PFSK-1 (cell line): Measurements from ENCODE around the gene SF3A1.

ENCODE experiments used
- FOXP2 ChIP-seq: optimal IDR thresholded peaks from 2 replicates; pipeline ENCODE3; 2011; ENCODE audit warnings: borderline replicate concordance, control low read depth, inconsistent platforms; ENCODE audit not compliant: insufficient read depth; ENCODE audit errors: extremely low read length, extremely low read depth
- POLR2AphosphoS5 ChIP-seq: IDR thresholded peaks from 2 replicates; pipeline ENCODE4 v1.6.1; 2012; ENCODE audit warnings: low read depth, mild to moderate bottlenecking, control low read depth, low read length, moderate library complexity
- SIN3A ChIP-seq: IDR thresholded peaks from 2 replicates; pipeline ENCODE4 v1.6.1; 2012; ENCODE audit warnings: mild to moderate bottlenecking, low read length, moderate library complexity, borderline replicate concordance; ENCODE audit not compliant: insufficient read depth
- TAF1 ChIP-seq: IDR thresholded peaks from 2 replicates; pipeline ENCODE4 v1.6.1; 2012; ENCODE audit warnings: low read length, control low read depth, borderline replicate concordance; ENCODE audit not compliant: insufficient read depth
- TF ChIP-seq, protein P1 (sequence below), 2 experiments: IDR thresholded peaks; 2 replicates each; pipeline versions ENCODE4 v1.6.1 to v1.8.0; 2011 to 2012; ENCODE audit warnings: low read depth in 2 of 2, low read length in 2 of 2, control low read depth in 1 of 2, inconsistent platforms in 1 of 2, mild to moderate bottlenecking in 1 of 2, moderate library complexity in 1 of 2; ENCODE audit not compliant: insufficient read depth in 1 of 2

DNA sequence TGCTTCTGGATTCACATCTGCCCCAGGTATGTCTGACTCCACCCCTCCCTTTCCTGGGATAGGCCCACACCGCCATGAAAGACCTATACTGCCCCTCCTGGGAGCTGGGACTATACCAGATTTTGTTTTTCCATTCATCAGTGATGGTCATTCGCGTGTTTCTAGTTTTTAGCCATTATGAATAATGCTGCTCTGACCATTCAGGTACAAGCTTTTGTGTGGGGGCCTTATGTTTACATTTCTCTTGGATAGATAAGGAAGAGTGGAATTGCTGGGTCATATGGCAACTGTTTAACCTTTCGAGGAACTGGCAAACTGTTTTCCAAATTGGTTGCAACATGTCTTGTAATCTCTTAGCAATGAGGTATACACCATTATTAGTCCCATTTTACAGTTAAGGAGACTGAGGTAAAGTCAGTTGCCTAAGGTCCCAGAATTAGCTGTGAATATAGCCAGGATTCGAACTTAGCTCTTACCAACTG, 28.8 kb downstream of the SF3A1 start:
- TF ChIP-seq, protein P1, sequence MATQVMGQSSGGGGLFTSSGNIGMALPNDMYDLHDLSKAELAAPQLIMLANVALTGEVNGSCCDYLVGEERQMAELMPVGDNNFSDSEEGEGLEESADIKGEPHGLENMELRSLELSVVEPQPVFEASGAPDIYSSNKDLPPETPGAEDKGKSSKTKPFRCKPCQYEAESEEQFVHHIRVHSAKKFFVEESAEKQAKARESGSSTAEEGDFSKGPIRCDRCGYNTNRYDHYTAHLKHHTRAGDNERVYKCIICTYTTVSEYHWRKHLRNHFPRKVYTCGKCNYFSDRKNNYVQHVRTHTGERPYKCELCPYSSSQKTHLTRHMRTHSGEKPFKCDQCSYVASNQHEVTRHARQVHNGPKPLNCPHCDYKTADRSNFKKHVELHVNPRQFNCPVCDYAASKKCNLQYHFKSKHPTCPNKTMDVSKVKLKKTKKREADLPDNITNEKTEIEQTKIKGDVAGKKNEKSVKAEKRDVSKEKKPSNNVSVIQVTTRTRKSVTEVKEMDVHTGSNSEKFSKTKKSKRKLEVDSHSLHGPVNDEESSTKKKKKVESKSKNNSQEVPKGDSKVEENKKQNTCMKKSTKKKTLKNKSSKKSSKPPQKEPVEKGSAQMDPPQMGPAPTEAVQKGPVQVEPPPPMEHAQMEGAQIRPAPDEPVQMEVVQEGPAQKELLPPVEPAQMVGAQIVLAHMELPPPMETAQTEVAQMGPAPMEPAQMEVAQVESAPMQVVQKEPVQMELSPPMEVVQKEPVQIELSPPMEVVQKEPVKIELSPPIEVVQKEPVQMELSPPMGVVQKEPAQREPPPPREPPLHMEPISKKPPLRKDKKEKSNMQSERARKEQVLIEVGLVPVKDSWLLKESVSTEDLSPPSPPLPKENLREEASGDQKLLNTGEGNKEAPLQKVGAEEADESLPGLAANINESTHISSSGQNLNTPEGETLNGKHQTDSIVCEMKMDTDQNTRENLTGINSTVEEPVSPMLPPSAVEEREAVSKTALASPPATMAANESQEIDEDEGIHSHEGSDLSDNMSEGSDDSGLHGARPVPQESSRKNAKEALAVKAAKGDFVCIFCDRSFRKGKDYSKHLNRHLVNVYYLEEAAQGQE (IDR thresholded peaks at IDR 0.05; ENCODE audit: insufficient read depth in 1 of 2, low read depth in 2 of 2, low read length in 2 of 2) = no peak
- TF ChIP-seq POLR2AphosphoS5 (no peak), SIN3A (no peak), TAF1 (no peak), FOXP2 (no peak)
